Stimulated activated CD4-positive, alpha-beta T cell treated with anti-CD3 and anti-CD28 coated beads, Interleukin-4, amount 100 ng/mL, for 24 hours (primary cell): ENCODE data around the gene SLC49A4.

Experiments used
- DNase-seq: peaks from one replicate; pipeline ENCODE4 v3.0.0-alpha.2; 2020

Gene SLC49A4

DNA sequence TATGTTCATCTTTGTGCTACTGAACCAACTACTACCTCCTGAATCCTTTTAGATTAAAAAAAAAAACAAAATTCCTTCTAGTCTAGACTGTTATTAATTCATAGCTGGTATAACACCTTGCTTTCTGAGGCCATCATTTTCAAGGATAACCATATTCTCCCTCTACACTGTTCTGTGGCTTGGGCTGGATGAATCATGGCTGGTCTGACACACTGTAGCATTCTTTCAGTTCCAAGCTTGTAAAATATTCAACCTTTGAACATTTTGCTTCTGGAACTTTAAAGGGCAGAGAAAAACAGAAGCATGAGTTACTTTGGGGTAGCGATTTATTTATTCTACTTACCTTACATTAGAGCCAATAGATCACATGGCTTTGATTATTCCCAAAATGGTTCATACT lies 8.8 kb upstream of the SLC49A4 start:
- no peak for DNase-seq

DNA sequence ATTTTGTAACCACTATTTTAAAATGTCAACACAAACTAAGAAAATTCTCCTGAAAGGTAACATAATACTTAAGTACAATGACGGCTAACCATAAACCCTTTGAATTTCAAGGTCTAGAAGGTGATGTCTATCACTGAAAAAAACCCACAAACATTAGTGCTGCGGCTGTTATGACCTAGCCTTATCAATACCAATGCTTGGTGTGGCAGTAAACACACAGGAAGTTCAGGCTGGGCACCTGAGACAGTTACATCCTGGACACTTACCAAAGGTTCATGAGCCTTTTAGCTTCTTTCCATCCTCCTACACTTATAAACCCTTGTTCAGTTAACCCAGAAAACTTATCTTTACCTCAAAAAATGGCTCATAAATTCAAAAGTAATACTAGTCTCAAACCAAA lies 7.0 kb upstream of the SLC49A4 start:
- no peak for DNase-seq

DNA sequence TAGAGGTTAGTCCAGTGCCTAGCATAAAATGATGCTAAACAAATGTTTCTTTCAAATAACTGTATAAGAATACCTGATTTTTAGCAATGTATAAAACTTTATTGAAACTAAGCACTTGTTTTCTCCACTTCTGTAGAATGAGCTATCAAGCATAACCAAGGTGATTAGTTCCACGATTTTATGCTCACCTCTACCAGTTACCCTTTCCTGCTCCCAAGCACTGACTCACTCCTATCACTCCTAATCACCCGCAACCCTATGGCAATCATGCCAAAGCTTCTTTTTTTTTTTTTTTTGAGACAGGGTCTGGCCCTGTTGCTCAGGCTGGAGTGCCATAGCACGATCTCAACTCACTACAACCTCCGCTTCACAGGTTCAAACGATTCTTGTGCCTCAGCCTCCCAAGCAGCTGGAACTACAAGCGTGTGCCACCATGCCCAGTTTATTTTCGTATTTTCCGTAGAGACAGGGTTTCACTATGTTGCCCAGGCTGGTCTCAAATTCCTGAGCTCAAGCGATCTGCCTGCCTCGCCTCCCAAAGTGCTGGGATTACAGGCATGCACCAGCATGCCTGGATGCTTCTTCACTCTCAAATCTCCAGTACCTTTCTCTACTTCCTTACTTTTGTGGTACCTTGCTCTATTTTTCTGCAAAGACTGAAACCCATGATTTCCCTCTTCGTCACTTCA lies 5.1 kb upstream of the SLC49A4 start:
- no peak for DNase-seq

DNA sequence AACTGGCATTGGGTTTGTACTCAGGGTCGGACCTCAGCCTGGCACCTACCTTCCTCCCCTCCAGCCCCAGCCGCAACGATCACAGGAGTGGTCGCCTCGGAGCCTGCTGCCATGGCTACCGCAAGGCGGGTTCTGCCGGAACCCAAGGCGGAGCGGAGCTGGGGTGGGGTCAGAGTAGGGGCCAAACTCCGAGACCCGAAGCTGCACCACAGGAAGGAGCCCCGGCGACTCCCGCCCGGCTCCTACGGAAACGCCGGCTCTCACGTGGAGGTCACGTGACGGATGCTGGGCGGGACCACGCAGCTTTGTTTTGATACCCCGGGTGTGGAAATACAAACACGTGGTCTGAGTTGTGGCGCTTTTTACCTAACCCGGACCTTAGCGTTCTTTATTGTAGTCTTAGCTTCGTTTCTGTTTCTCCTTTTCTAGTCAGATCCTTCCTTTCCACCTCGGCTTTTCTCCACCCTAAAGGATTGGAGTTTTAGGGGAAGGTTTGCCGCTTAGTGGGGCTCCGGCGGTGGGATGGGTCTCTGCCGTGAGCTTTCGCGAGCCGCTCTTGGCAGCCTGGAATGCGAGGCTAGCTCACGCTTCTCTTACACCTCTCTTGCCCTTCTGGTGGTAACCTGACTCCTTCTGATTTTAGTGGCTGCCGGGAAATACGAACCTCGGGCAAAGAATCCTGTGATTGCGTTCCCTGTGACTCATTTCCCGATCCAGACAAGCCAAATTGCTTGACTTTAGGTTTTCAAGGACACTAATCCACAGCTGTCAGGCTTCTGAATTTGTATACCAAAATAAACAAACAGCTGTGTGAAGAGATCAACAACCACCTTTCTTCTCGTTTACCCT lies 1.1 kb upstream of the SLC49A4 start, which contains the start of gene HSPBAP1:
Gene HSPBAP1, minus strand, starts transcription at position 264 of the 849 bp plus-strand sequence. Its CDS starts 151 bp downstream, at position 113.
- DNase-seq: peak; percentile 91

DNA sequence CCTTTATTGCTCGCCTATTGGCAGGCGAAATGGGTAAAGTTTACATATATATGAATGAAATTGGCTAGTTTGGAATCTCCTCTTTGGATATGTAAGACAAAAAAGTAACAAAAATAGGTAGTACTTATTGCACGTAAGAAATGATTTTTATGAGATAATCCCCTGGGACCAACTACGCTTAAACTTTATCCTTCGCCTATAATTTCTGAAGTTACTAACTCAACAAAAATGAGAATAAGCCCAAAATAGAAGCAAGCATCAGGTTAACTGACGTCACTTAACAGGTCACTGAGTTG lies 438 bp upstream of the SLC49A4 start:
- no peak for DNase-seq

DNA sequence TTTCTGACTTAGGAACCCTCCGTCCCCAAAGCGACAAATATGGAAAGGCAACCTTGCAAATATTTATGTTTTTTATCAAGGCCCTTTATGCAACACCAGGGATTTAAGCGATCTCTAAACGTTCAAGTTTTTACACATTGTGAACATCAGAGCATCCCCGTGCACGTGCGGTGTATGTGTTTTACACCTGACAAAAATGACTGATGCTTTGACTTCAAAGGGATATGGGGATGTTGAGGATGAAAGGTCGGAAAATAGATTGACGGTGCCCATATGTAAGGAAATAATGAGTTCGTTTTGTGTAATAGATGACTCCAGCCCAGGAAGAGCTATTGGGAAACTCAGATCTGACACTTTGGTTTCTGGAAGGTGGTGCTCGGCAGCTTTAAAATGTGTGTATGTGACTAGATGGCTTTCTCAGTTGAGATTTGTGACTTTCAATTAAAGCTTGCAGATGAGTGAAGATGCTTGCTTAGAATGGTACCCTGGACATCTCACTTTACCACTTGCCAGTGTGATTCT lies 866 bp downstream of the SLC49A4 start:
- DNase-seq: no peak

DNA sequence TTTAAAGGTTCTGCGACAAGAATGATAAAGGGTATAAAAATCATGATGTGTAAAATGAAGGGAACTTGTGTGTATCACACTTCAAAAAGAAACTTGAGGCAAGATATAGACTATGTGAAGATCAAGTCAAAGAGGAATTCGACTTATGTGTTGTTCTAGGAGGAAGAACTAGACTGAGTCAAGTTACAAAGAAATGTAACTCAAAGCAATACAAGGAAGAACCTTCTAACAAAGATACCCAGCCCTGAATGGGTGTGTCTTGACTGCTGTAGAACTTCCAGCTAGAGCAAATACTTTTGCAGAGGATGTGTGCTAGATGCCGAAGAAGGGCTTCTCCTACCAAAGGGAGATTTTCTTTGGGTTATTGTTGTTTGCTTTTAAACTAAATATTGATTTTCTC lies 2.4 kb downstream of the SLC49A4 start:
- no peak for DNase-seq

DNA sequence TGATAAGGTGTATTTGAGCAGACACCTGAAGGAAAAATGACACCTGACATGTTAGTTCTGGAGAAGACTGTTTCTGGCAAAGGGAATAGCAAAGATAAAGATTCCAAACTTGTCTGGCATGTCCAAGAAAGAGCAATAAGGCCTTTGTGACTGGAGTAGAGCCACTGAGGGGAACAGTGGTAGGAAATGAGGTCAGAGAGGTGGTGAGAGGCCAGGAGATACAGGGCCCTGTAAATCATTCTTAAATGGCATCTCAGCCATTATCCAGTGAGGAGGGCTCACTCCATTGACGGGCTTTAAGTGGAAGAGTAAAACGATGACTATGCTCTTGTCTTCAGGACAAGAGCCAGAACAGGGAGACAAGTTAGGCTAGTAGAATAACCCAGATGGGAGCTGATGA lies 4.5 kb downstream of the SLC49A4 start:
- DNase-seq: no peak

DNA sequence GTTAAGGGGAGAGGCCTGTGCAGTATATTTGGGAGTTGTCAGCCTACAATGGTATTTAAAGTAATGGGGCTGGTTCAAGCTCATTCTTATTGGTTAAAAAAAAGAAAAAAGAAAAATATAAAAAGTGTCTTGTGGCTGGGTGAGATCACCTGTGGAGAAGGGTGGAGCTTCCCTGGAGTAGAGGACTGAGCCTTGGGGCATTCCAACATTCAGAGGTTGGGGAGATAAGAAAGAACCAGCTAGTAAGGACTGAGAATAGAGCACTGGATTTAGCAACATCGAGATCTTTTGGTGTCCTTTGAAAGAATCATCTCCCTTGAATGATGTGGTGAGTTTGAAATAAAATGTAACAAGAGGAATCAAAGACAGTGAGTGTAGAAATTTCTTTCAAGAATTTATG lies 5.2 kb downstream of the SLC49A4 start:
- DNase-seq: no peak

DNA sequence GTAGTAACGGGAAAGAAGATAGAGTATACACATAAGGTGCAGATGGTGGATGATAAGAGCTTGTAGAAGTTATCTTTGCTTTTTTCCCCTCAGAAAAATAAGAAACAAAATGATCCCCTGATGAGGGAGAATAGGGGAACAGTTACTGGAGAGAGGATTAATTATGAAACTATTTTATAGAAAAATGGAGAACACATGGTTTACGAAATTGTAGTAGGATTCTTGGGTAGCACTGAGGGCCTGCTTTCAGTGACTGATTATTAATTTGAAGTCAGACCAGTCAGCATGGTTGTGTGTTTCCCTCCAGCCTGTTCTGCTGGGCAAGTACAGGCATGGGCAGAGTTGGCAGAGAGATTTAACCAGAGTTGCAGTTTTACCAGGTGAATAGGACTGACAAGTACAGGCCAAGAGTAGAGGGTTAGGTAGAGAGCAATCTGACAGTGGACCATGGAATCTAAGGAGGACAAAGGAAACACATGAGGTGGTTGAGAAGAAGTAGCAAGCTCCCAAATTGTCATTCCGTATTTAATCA lies 5.9 kb downstream of the SLC49A4 start:
- no peak for DNase-seq

DNA sequence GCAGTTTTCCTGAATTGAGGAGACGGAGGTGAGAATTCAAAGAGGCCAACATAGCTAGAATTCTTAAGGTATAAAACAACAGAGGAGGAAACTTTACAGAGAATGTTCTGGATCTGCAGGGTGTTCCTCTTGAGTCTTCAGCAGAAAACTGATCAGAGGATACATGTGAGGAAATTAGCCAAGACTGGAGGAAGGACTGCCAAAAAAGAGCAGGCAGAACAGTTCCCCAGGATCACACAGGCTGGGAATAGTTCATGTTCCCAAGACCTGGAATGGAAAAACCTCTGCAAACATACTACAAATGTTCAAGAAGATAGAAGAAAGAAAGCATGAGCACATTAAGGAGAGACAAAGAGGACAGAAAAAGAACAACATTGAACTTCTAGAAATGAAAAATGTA lies 7.5 kb downstream of the SLC49A4 start:
- no peak for DNase-seq

DNA sequence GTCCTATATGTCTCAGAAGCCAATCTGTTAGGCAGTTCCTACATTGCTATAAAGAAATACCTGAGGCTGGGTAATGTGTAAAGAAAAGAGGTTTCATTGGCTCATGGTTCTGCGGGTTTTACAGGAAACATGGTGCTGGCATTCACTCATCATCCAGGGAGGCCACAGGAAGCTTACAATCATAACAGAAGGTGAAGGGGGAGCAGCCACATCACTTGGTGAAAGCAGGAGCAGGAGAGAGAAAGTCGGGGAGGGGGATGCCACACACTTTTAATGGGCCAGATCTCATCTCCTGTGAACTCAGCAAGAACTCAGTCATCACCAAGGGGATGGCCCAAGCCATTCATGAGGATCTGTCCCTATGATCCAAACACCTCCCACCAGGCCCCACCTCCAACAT lies 9.1 kb downstream of the SLC49A4 start:
- DNase-seq: no peak

DNA sequence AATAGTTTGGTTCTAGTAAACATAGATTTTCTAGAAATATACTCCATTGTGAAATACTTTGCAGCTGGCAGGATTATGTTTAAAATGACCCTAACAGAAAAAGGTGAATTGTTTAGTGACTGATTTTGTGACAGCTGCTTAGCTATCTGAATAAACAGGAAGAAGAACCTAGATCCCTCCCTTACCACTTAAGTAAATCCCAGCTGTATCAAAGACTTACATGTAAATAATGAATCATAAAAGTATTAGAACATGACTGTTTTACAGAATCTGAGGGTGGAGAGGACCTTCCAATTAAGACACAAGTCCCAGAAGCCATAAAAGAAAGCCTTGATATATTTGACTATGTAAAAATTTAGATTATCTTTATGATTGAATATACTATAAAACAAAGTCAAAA lies 15.9 kb downstream of the SLC49A4 start:
- DNase-seq: no peak

DNA sequence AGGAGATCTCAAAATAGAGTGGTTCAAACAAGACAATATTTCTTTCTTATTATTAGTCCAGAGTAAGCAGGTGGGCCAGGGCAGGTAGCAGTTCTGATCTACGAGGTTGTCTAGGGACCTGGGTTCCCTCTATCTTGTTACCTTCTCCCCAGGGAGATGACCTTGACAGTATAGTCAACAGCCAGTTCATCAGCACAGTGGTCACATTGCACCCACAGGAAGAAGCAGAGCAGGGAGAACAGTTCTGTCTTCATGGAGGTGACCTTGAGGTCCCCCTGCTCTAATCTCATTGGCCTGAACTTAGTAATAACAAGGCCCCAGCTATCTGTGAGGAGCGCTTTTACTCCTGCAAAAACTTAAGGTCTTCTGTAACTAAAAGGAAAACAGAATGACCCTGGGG lies 21.7 kb downstream of the SLC49A4 start:
- no peak for DNase-seq

DNA sequence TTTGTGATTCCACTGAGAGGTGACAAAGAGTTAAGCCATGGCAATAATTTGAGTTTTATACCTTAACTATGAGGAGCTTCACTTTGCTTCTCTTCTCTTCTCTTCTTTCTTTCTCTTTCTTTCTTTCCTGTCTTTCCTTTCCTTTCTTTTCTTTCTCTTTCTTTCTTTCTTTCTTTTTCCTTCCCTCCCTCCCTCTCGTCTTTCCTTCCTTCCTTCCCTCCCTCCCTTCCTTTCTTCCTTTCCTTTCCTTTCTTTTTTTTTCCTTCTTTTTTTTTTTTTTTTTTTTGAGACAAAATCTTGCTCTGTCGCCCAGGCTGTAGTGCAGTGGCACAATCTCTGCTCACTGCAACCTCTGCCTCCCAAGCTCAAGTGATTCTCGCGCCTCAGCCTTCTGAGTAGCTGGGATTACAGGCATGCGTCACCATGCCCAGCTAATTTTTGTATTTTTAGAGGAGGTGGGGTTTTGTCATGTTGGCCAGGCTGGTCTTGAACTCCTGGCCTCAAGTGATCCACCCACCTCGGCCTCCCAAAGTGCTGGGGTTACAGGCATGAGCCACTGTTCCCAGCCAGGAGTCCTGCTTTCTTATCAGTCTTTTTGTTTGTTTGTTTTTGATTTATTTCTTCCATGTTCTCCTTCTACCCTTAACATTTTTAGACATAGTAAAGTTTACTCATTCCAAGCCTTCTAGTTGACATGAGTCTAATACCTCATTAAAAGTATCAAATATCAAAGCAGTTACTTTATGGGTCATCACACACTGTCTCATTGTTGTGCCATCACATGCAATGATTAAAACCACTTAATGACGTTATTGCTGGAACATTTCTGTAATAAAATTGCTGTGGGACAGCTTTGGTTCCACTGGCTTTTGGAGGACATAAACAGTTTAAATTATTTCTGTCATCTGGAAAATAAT lies 29.9 kb downstream of the SLC49A4 start:
- no peak for DNase-seq

DNA sequence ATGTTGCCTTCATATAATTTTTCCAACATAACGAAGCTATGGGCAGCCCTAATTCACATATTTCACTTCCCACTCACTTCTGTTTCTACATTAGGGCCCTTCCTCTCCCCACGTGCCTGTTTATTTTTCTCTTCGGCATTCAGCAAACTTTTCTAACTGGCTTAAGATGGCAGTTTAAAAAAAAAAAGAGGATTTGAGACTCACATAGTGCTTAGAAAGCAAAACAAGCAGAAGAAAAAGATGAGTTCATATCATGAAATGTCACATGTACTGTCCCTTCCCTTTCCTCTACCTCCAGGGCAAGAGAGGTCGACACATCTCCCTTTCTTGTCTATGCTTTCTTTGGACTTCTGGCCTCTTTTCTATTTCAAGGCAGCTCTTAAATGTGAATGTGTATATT lies 30.6 kb downstream of the SLC49A4 start:
- no peak for DNase-seq

DNA sequence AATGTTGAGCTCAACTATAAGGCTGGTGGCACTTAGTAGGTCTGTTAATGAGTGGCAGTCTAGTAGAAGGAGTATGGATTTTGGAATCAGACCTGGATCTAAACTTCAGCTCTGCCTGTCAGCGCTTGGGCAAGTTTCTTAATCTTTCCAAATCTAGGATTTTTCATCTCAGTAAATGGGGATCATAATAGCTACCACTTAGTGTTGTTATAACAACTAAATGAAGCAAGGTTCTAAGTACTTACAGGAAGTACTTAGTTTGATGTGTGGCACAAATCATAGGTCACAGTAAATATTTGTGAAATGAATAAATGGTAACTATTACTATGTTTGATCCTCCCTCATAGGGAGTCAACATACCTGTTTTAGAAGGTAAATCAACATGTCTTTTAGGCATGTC lies 31.4 kb downstream of the SLC49A4 start:
- no peak for DNase-seq

DNA sequence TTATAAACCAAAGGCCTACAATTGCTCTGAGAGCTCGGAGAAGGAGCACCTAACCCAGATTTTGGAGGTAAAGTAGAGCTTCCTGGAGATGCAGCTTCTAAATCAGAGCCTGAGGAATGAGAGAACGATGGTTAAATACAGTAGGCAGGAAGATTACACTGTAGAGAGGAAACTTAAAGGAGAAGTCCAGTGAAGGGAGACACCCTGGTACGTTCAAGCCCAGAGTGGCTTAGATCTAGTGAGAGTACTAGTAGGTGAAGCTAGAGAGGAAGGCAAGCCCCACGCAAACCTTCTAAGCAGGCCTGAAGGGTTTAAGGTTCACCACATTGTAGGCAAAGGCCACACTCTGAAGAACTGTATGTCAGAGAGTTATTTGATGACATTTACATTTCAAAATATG lies 33.4 kb downstream of the SLC49A4 start:
- DNase-seq: no peak

DNA sequence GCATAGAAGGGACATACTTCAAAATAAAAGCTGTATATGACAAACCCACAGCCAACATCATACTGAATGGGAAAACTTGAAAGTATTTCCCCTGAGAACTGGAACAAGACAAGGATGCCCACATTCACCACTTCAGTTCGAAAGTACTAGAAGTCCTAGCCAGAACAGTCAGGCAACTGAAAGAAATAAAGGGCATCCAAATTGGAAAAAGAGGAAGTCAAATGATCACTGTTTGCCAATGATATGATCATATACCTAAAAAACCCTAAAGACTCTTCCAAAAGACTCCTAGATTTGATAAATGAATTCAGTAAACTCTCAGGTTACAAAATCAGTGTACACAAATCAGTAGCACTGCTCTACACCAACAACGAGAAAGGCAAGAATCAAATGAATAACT lies 40.7 kb downstream of the SLC49A4 start:
- DNase-seq: no peak

DNA sequence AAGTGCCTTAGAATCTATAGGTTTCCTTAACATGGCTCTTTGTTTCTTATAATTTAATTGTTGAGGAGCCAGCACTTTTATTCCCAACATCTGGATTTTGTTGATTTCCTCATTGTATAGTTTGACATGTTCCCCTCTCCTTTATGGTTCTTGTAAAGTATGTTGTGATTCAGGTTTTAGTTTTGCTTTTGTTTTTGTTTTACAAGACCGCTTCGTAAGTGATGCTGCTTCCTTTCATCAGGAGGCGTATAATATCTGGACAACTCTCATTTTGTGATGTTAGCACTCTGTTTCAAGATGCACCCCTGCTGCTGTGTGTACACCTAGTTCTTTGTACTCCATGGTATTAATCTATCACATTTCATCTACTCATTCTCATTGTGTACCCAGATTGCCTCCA lies 48.7 kb downstream of the SLC49A4 start:
- no peak for DNase-seq

DNA sequence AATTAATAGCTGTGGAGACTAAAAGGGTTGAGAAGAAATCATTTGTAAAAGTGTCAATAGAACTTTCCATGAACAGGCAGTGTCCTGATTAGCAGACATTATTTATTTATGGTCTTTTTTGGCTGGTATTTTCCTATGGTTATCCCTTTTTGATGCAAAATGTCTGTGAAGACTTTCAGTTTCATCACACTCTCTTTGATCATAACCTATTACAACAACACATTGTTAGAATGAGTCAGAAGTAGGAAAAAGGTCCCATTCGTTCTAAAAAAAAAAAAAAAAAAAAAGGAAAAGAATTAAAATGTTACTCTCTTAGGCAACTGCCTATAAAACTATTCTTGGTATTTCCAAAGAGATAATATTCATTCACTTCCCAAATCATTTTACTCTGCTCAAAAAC lies 62.1 kb downstream of the SLC49A4 start:
- DNase-seq: no peak

DNA sequence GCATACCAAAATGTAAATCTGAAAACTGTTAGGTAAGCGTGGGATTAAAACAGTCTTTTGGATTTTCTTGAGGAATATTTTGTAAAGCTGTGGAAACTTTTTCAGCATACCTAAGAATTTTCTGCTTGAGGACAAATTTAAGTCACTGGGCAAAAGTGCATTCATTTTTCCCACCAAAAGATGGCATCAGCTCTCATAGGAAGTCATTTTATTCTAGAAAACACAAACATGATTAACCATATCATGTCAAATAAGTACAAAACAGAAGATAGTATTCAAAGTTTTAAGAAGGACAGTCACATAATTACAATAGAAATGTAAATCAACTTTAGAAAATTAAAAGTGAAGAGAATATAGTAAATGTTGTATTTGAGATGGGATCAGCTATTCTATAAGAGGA lies 63.5 kb downstream of the SLC49A4 start:
- DNase-seq: no peak
